Esophagus muscularis mucosa (tissue), 4 donors: ENCODE data around the gene RCN1. TPM values are rescaled to one million over a fixed set of nuclear protein-coding genes. Genes with fewer than 3 reads are reported as not detected.
"Not testable (repeated sequence)": the region's sequence is repeated elsewhere in the genome, so short reads cannot be mapped to it uniquely, and the experiment has no call there.

Source experiments
- DNase-seq: peaks from one replicate; pipeline ENCODE4 v3.0.0-alpha.2; 2017; ENCODE audit errors: extremely low spot score
- H3K27ac ChIP-seq, 4 donors: fragments of 200-600 bp; sonication (generic); replicated peaks in 1 of 4; 1 replicate in 3 of 4; 2 replicates in 1 of 4; pipeline ENCODE4 v1.5.1; 2016 to 2019; ENCODE audit warnings: mild to moderate bottlenecking in 1 of 4
- H3K27me3 ChIP-seq, 4 donors: fragments of 200-600 bp; sonication (generic); one replicate each; pipeline versions ENCODE4 v1.5.1 to v1.6.0; 2016 to 2019
- H3K36me3 ChIP-seq, 4 donors: fragments of 200-600 bp; sonication (generic); one replicate each; pipeline ENCODE4 v1.5.1; 2016 to 2019
- H3K4me1 ChIP-seq, 4 donors: fragments of 200-600 bp; sonication (generic); one replicate each; pipeline ENCODE4 v1.5.1; 2016 to 2019
- H3K4me3 ChIP-seq, 4 donors: fragments of 200-600 bp; sonication (generic); 1 replicate in 2 of 4; 2 replicates in 2 of 4; pipeline ENCODE4 v1.5.1; 2016 to 2019; ENCODE audit warnings: mild to moderate bottlenecking in 4 of 4, moderate library complexity in 1 of 4
- H3K9me3 ChIP-seq, 4 donors: fragments of 200-600 bp; sonication (generic); 1 replicate in 3 of 4; 2 replicates in 1 of 4; pipeline ENCODE4 v1.5.1; 2016 to 2019
- EP300 ChIP-seq: sonication (generic); formaldehyde crosslinking; IDR thresholded peaks from one replicate; pipeline ENCODE4 v1.6.1; 2017; ENCODE audit warnings: antibody characterized with exemption
- POLR2A ChIP-seq: fragments of 450-650 bp; IDR thresholded peaks from one replicate; pipeline ENCODE4 v1.6.1; 2017; ENCODE audit warnings: antibody characterized with exemption, moderate library complexity, mild to moderate bottlenecking, low read depth
- POLR2AphosphoS5 ChIP-seq, 2 donors: sonication (generic); formaldehyde crosslinking; IDR thresholded peaks; one replicate each; pipeline ENCODE4 v1.6.1; 2017; ENCODE audit warnings: antibody characterized with exemption in 2 of 2
- WGBS: methylation state at CpG from one replicate; pipeline ENCODE4 v1.1.5; 2018; 5-methylcytosine and 5-hydroxymethylcytosine counted together
- intact Hi-C: fragments of 100-400 bp; cut with DNase I; formaldehyde crosslinking; loops from one replicate; pipeline ENCODE4 v1.15.1; 2023
- total RNA-seq, 4 donors: library from RNA; depleted of rRNA; stranded (reverse); fragments of >200 nt; gene quantifications; one replicate each; pipeline versions ENCODE4 v1.1.0 to v1.2.1, GENCODE V29; 2016
- TF ChIP-seq, protein P1 (sequence below), 3 experiments: fragments of 200-600 bp in 2 of 3; fragments of 450-650 bp in 1 of 3; sonication (generic) in 2 of 3; IDR thresholded peaks; one replicate each; pipeline ENCODE4 v1.5.1; 2017 to 2019; ENCODE audit warnings: antibody characterized with exemption in 3 of 3, mild to moderate bottlenecking in 2 of 3, moderate library complexity in 1 of 3

RCN1 gene
- total RNA-seq, 4 donors from 2014 or later = 27.8 to 67.8 (median 48.8) TPM

DNA sequence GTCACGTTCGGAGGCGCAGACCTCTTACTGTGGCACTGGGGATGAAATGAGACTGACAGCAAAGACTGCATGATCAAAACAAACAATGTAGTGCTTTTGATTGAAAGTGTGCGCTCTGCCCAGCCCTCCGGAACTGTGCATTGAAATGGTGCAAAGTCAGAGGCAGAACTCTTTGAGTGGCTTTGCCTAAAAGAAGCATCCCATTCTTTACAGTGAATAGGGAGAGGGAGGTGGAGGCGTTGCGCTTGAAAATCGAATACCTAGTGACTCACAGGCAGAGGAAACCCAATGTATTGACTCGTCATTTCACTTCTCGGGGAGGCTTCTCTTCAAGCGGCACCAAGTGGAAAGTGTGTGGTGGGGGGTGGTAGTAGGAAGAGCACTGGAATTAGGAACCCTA, 10.9 kb downstream of the RCN1 start:
- Histone ChIP-seq H3K4me1 (peaks cover 0 to 7% (median 0%) of the 10 kb centered on the region in 4 donors), H3K9me3 (no peaks in the 10 kb centered on the region), H3K4me3 (no peak overlapping the region), H3K36me3 (peaks cover 31 to 90% (median 63%) of the 10 kb centered on the region in 4 donors), H3K27ac (no peak overlapping the region), H3K27me3 (no peaks in the 10 kb centered on the region)
- TF ChIP-seq POLR2A = no peak
- TF ChIP-seq, protein P1, sequence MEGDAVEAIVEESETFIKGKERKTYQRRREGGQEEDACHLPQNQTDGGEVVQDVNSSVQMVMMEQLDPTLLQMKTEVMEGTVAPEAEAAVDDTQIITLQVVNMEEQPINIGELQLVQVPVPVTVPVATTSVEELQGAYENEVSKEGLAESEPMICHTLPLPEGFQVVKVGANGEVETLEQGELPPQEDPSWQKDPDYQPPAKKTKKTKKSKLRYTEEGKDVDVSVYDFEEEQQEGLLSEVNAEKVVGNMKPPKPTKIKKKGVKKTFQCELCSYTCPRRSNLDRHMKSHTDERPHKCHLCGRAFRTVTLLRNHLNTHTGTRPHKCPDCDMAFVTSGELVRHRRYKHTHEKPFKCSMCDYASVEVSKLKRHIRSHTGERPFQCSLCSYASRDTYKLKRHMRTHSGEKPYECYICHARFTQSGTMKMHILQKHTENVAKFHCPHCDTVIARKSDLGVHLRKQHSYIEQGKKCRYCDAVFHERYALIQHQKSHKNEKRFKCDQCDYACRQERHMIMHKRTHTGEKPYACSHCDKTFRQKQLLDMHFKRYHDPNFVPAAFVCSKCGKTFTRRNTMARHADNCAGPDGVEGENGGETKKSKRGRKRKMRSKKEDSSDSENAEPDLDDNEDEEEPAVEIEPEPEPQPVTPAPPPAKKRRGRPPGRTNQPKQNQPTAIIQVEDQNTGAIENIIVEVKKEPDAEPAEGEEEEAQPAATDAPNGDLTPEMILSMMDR (IDR thresholded peaks at IDR 0.05) = no peak
- intact Hi-C loops = no loop called here
- DNase-seq = no peak
- 88% methylated on average over 11 of the region's 11 CpGs for WGBS

DNA sequence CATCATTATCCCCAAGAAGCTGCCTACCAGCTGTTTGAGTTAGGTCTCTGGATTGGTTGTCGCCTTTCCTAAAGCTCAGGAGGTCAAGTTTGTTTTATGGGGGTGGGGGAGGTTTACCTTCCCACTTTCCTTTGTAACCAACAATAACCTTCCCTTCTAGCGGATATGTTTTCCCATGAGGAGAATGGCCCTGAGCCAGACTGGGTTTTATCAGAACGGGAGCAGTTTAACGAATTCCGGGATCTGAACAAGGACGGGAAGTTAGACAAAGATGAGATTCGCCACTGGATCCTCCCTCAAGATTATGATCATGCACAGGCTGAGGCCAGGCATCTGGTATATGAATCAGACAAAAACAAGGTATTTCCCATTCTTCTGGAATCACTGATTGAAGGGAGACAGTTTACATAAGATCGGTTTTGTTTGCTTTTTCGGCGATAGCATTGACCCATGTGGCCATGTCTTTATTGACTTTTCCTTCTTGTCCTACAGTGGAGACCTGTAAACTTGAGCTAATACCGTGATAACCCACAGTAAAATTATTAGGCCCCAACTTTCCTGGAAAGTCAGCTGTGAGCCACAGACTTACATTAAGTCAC, 12.3 kb downstream of the RCN1 start:
- DNase-seq, H3K4me3 ChIP-seq, H3K9me3 ChIP-seq, H3K4me1 ChIP-seq, H3K27me3 ChIP-seq, intact Hi-C loops: not testable (repeated sequence)
- Histone ChIP-seq H3K36me3 (peaks cover 31 to 78% (median 53%) of the 10 kb centered on the region in 4 donors), H3K27ac (peak overlapping the region in 2 of 4 donors; percentile 10 to 24)
- peak in 1 of 2 donors; percentile 10 for TF ChIP-seq POLR2AphosphoS5 (IDR thresholded peaks at IDR 0.05)
- 82% methylated on average over 11 of the region's 11 CpGs for WGBS

DNA sequence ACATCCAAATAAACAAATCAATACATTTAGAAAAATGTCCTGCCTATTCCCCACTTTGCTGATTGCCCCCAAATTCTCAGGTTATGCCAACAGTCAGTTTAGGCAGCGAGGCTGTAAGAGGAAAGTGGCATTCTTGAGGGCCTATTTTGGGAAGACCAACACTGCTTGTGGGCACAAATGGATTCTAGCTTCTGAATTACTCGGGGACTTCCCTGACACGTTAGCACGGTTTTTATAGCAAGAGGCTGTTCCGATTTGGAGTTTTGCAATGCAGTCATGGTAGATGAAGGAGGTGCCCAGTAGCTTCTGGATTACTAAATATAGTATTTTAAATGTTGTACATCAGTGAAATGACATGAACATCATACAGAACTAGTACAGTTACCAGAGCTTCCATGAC, 13.1 kb downstream of the RCN1 start:
- no peak for DNase-seq
- TF ChIP-seq POLR2AphosphoS5 (IDR thresholded peaks at IDR 0.05) = no peak
- no peak for TF ChIP-seq EP300
- TF ChIP-seq, protein P1 (IDR thresholded peaks at IDR 0.05) = no peak
- WGBS = 88% methylated on average over 5 of the region's 5 CpGs
- no peaks in the 10 kb centered on the region for H3K9me3 ChIP-seq
- peaks cover 0 to 7% (median 0%) of the 10 kb centered on the region in 4 donors for H3K4me1 ChIP-seq
- no peaks in the 10 kb centered on the region for H3K27me3 ChIP-seq
- H3K36me3 ChIP-seq = peaks cover 24 to 71% (median 46%) of the 10 kb centered on the region in 4 donors
- intact Hi-C loops = no loop called here
- H3K4me3 ChIP-seq = no peak overlapping the region
- H3K27ac ChIP-seq = peak overlapping the region in 2 of 4 donors; percentile 10 to 24

DNA sequence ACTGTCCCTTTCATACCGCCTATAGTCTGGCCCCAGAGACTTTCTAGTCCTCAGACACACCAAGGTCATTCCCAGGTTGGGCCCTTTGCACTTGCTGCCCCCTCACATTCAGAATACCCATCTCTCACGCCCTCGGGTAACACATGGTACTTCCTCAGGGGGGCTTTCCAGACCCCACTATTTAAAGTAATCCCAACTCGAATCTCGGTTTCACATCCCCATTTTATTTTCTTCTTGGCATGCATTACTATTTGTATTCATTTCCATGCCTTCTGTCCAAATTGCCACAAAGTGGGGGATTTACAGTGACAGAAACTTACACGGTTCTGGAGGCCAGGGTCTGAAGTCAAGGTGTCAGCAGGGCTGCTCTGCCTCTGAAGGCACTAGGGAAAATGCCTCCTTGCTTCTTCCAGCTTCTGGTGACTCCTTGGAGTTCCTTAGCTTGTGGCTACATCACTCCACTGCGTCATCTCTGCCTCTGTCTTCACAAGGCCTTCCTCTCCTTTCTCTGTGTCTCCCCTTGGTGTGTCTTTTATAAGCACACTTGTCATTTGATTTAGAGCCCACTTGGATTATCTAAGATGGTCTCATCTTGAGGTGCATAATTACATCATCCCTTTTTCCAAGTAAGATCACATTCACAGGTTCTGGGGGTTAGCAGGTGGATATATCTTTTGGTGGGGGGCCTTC, 15.1 kb downstream of the RCN1 start:
- intact Hi-C loops = no loop called here
- no peaks in the 10 kb centered on the region for H3K9me3 ChIP-seq
- no peaks in the 10 kb centered on the region for H3K27me3 ChIP-seq
- no peak overlapping the region for H3K4me3 ChIP-seq
- no peak for DNase-seq
- WGBS = 82% methylated on average over 7 of the region's 7 CpGs
- peaks cover 0 to 7% (median 0%) of the 10 kb centered on the region in 4 donors for H3K4me1 ChIP-seq
- peaks cover 13 to 50% (median 25%) of the 10 kb centered on the region in 4 donors for H3K36me3 ChIP-seq
- TF ChIP-seq POLR2A (no peak), EP300 (no peak), POLR2AphosphoS5 (IDR thresholded peaks at IDR 0.05) (no peak)
- TF ChIP-seq, protein P1 (IDR thresholded peaks at IDR 0.05) = no peak
- no peak overlapping the region for H3K27ac ChIP-seq

DNA sequence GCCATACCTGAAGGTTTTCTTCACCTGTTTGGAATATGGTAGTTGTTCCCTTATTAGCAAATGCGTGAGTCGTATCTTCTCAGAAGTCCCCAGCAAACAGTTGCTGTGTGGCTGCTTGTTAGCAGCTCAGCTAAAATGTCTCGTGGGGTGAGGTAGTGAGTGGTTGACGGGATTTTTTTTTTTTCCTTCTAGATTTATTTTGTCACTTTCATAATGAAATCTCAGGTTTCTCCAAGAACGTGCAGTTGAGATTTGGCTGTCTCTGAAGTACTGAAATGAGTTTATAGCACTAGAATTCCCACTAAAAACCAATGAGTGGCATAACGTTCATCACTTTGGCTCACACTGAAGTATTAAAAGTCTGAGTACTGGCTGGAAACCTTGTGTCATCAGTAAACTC, 16.8 kb downstream of the RCN1 start:
- Histone ChIP-seq H3K27me3 (no peaks in the 10 kb centered on the region), H3K36me3 (peaks cover 5 to 34% (median 14%) of the 10 kb centered on the region in 4 donors), H3K9me3 (no peaks in the 10 kb centered on the region), H3K27ac (no peak overlapping the region), H3K4me1 (peaks cover 0 to 7% (median 0%) of the 10 kb centered on the region in 4 donors), H3K4me3 (no peak overlapping the region)
- no peak for DNase-seq
- TF ChIP-seq EP300 = no peak
- TF ChIP-seq, protein P1 (IDR thresholded peaks at IDR 0.05) = no peak
- TF ChIP-seq POLR2A = no peak
- TF ChIP-seq POLR2AphosphoS5 (IDR thresholded peaks at IDR 0.05) = no peak
- WGBS = 86% methylated on average over 6 of the region's 6 CpGs
- intact Hi-C loops = no loop called here
